MCF 10A (cell line): ENCODE results near the gene MSI2. TPM values are rescaled to one million over a fixed set of nuclear protein-coding genes. Genes with fewer than 3 reads are reported as not detected.

ENCODE experiments used
- BruUV-seq: library from RNA; stranded (reverse); fragments of 400-500 nt; replicated peaks from 2 replicates; lab custom pipeline; 2021; lab: Mats Ljungman, UMichigan
- CTCF ChIA-PET: fragments of 300-600 bp; sonication (Branson Sonifier 250); formaldehyde crosslinking; extraction: SDS; loops from one replicate; lab custom pipeline; 2021; ENCODE audit warnings: antibody characterized with exemption, inconsistent platforms; lab: Yijun Ruan, JAX
- POLR2A ChIA-PET: fragments of 300-600, 350-650 bp; sonication (Branson Sonifier 250); formaldehyde crosslinking; extraction: SDS; loops from one replicate; lab custom pipeline; 2020; ENCODE audit warnings: antibody characterized with exemption, inconsistent platforms; lab: Yijun Ruan, JAX
- DNase-seq: peaks from one replicate; pipeline ENCODE4 v3.0.0-alpha.2; 2018; ENCODE audit not compliant: unreplicated experiment
- H3K27ac Mint-ChIP-seq: one replicate; pipeline ENCODE4 v1.8.0; 2022; ENCODE audit warnings: mild to moderate bottlenecking, low read depth, mixed read lengths; ENCODE audit not compliant: unreplicated experiment
- H3K27me3 Mint-ChIP-seq: one replicate; pipeline ENCODE4 v1.8.0; 2022; ENCODE audit warnings: mixed read lengths; ENCODE audit not compliant: insufficient read depth, unreplicated experiment
- H3K36me3 Mint-ChIP-seq: one replicate; pipeline ENCODE4 v1.8.0; 2022; ENCODE audit warnings: mild to moderate bottlenecking, moderate library complexity, mixed read lengths; ENCODE audit not compliant: insufficient read depth, unreplicated experiment
- H3K4me1 Mint-ChIP-seq: one replicate; pipeline ENCODE4 v1.8.0; 2022; ENCODE audit warnings: mixed read lengths; ENCODE audit not compliant: insufficient read depth, unreplicated experiment
- H3K4me3 Mint-ChIP-seq: one replicate; pipeline ENCODE4 v1.8.0; 2022; ENCODE audit warnings: mild to moderate bottlenecking, moderate library complexity, mixed read lengths; ENCODE audit not compliant: unreplicated experiment
- H3K9me3 Mint-ChIP-seq: one replicate; pipeline ENCODE4 v1.8.0; 2022; ENCODE audit warnings: mixed read lengths; ENCODE audit not compliant: unreplicated experiment
- intact Hi-C: fragments of 100-400 bp; cut with micrococcal nuclease; formaldehyde crosslinking; loops from 2 replicates; pipeline ENCODE4 v1.14.1; 2022
- total RNA-seq: library from RNA; stranded (reverse); gene quantifications from 2 replicates; pipeline ENCODE4 v1.2.3, GENCODE V29; 2022
- TF ChIP-seq, protein P1 (sequence below): fragments of 200-600 bp; IDR thresholded peaks from one replicate; pipeline ENCODE4 v1.8.0; 2022; ENCODE audit warnings: antibody characterized with exemption, mild to moderate bottlenecking; ENCODE audit not compliant: unreplicated experiment

MSI2 gene
- total RNA-seq, 1 experiment from 2014 or later: 60.6 TPM

DNA sequence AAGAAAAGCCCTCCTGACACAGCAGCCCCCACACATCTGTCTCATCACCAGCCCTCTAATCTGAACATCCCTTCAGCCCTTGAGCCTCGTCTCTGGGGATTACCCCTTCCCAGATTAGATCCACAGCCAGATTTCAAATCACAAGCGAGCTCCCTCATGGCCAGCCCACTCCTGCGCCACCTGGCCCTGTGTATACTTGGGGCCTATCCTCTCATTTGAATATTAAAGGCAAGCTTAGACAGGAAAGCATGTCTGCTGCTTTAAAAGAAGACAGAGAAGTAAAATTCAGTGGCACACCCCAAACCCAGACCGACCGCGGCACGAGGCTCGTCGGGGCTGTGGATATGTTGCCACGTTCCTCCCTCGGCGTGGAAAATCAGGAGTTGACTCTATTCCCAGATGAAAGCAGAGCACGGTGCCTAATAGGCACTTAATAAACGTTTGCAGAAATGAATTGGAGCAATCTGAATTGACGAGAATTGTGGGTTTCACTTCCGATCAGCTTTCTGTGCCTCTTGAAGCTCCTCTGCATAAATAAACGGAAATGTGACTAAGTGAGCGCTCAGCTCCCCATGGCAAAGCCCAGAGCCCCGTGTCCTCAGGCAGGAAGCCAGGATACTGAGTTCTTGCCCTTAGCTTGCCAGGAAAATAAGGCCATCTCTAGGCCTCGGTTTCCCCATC, 380.8 kb downstream of the MSI2 start:
- H3K4me1 Mint-ChIP-seq: no peaks in the 10 kb centered on the region
- TF ChIP-seq, protein P1, sequence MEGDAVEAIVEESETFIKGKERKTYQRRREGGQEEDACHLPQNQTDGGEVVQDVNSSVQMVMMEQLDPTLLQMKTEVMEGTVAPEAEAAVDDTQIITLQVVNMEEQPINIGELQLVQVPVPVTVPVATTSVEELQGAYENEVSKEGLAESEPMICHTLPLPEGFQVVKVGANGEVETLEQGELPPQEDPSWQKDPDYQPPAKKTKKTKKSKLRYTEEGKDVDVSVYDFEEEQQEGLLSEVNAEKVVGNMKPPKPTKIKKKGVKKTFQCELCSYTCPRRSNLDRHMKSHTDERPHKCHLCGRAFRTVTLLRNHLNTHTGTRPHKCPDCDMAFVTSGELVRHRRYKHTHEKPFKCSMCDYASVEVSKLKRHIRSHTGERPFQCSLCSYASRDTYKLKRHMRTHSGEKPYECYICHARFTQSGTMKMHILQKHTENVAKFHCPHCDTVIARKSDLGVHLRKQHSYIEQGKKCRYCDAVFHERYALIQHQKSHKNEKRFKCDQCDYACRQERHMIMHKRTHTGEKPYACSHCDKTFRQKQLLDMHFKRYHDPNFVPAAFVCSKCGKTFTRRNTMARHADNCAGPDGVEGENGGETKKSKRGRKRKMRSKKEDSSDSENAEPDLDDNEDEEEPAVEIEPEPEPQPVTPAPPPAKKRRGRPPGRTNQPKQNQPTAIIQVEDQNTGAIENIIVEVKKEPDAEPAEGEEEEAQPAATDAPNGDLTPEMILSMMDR: no peak
- no peak overlapping the region for H3K4me3 Mint-ChIP-seq
- no peaks in the 10 kb centered on the region for H3K27me3 Mint-ChIP-seq
- peaks cover 29% of the 10 kb centered on the region for H3K36me3 Mint-ChIP-seq
- intact Hi-C loops: no loop called here
- H3K9me3 Mint-ChIP-seq: no peaks in the 10 kb centered on the region
- no peak for DNase-seq
- H3K27ac Mint-ChIP-seq: peak overlapping the region; percentile 47
- POLR2A ChIA-PET: interaction anchor here (0.9 to 1.0 kb wide), 2 partner anchors 8 to 12 kb away, joined by 3 to 6 read pairs; no protein-coding TSS in a partner anchor
- CTCF ChIA-PET: interaction anchor here (0.6 to 1.9 kb wide), 3 partner anchors 39 to 1767 kb away, joined by 3 to 6 read pairs (median 5); no protein-coding TSS in a partner anchor
- BruUV-seq: no TSS peak

DNA sequence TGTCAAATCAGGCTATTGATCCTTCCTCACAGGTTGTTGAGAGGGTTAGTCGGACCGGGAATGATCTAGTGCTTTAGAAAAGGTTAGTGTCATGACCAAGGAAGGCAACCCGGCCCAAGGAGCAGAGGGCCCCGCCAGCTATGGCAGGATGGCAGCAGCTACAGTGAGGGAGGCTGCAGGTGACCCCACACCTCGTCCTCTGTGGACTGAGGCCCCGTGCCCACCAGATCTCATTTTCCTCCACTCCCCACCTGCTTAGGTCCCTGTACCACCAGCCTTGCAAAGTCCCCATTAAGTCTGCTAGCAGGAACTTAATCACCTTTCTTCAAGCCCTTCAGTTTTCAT, 381.3 kb downstream of the MSI2 start:
- H3K4me1 Mint-ChIP-seq: no peaks in the 10 kb centered on the region
- no peak overlapping the region for H3K4me3 Mint-ChIP-seq
- TF ChIP-seq, protein P1: no peak
- no peaks in the 10 kb centered on the region for H3K9me3 Mint-ChIP-seq
- CTCF ChIA-PET: interaction anchor here (0.6 to 1.9 kb wide), 3 partner anchors 39 to 1766 kb away, joined by 3 to 6 read pairs (median 4); no protein-coding TSS in a partner anchor
- BruUV-seq: no TSS peak
- POLR2A ChIA-PET: interaction anchor here (0.9 kb wide), 1 partner anchor 12 kb away, joined by 3 read pairs; no protein-coding TSS in a partner anchor
- intact Hi-C loops: no loop called here
- peaks cover 24% of the 10 kb centered on the region for H3K36me3 Mint-ChIP-seq
- no peak for DNase-seq
- H3K27me3 Mint-ChIP-seq: no peaks in the 10 kb centered on the region
- no peak overlapping the region for H3K27ac Mint-ChIP-seq

DNA sequence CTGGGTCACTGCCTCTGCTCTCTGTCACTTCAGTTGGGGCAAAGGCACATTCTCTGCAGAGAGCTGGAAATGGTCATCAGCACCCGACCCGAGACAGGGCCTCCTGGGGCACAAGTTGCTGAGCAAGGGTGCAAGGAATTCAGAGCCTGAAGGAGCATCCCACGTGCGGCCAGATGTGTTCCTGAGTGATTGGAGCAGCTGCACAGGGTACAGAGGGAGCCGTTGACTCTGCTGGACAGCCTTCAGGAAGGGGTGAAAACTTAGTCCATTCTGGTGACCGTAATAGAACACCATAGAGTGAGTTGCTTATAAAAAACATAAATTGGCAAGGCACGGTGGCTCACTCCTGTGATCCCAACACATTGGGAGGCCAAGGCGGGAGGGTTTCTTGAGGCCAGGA, 382.0 kb downstream of the MSI2 start:
- BruUV-seq: no TSS peak
- CTCF ChIA-PET: interaction anchor here (0.6 to 1.9 kb wide), 2 partner anchors 40 to 427 kb away, joined by 4 to 6 read pairs; no protein-coding TSS in a partner anchor

DNA sequence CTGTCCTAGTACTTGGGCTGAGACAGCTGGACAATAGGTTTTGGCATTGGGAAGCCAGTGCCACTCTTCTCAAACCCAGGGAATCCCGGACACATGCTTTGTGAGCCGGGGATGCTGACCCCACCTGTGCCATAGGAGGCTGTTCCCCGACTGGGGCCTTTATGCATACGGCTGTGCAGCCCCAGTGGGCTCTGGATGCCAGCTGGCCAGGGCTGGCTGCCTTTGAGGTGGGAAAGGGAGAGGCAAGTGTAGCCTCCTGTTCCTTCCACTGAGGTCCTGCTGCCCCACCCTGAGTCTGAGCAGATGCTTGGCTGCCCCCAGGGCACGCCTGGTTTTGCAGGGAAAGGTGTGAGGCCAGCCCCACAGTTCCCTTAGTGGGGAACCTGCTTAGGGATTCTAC, 383.1 kb downstream of the MSI2 start:
- Mint-ChIP-seq H3K9me3 (no peaks in the 10 kb centered on the region), H3K27ac (no peak overlapping the region), H3K27me3 (no peaks in the 10 kb centered on the region), H3K4me1 (no peaks in the 10 kb centered on the region), H3K4me3 (no peak overlapping the region), H3K36me3 (peaks cover 24% of the 10 kb centered on the region)
- intact Hi-C loops: no loop called here
- POLR2A ChIA-PET: no interaction called here
- no TSS peak for BruUV-seq
- TF ChIP-seq, protein P1: no peak
- CTCF ChIA-PET: interaction anchor here (0.6 kb wide), 1 partner anchor 33 kb away, joined by 3 read pairs; no protein-coding TSS in a partner anchor
- DNase-seq: no peak

More for the DNA sequence above, 382.0 kb downstream of the MSI2 start:
- no peak overlapping the region for H3K4me3 Mint-ChIP-seq
- no peaks in the 10 kb centered on the region for H3K4me1 Mint-ChIP-seq
- no peaks in the 10 kb centered on the region for H3K27me3 Mint-ChIP-seq
- TF ChIP-seq, protein P1: no peak
- POLR2A ChIA-PET: interaction anchor here (0.9 kb wide), 1 partner anchor 13 kb away, joined by 3 read pairs; no protein-coding TSS in a partner anchor
- intact Hi-C loops: no loop called here
- DNase-seq: no peak
- no peaks in the 10 kb centered on the region for H3K9me3 Mint-ChIP-seq
- peaks cover 23% of the 10 kb centered on the region for H3K36me3 Mint-ChIP-seq
- H3K27ac Mint-ChIP-seq: no peak overlapping the region
